ENCODE measurements around the gene VENTX.

VENTX gene

GRCh38 chr10:133237588-133238465 is at the start of gene VENTX:
TSS of gene VENTX (plus strand) at chr10:133237855. CDS start at chr10:133237915, 60 bp downstream.
- DNase-seq (ENCODE audit: low spot score): no peak

- no peak for DNase-seq (ENCODE audit: low spot score)
Measured at GRCh38 chr10:133187906-133188681, 49.6 kb upstream of the VENTX start.

GRCh38 chr10:133189256-133189655 is 48.4 kb upstream of the VENTX start:
- no peak for DNase-seq (ENCODE audit: low spot score)

- DNase-seq (ENCODE audit: low spot score): no peak
Measured at GRCh38 chr10:133189726-133190125, 47.9 kb upstream of the VENTX start.

GRCh38 chr10:133190225-133190624 is 47.4 kb upstream of the VENTX start:
- DNase-seq (ENCODE audit: low spot score): no peak

- DNase-seq (ENCODE audit: low spot score): no peak
Measured at GRCh38 chr10:133191651-133192050, 46.0 kb upstream of the VENTX start.

GRCh38 chr10:133194151-133194550 is 43.5 kb upstream of the VENTX start:
- DNase-seq (ENCODE audit: low spot score): no peak

- DNase-seq (ENCODE audit: low spot score): no peak
Measured at GRCh38 chr10:133195096-133195495, 42.6 kb upstream of the VENTX start.

- no peak for DNase-seq (ENCODE audit: low spot score)
Measured at GRCh38 chr10:133195611-133196010, 42.0 kb upstream of the VENTX start.

GRCh38 chr10:133196221-133196915 is 41.3 kb upstream of the VENTX start:
- DNase-seq (ENCODE audit: low spot score): no peak

- DNase-seq (ENCODE audit: low spot score): no peak
Measured at GRCh38 chr10:133196936-133197758, 40.5 kb upstream of the VENTX start.

- no peak for DNase-seq (ENCODE audit: low spot score)
Measured at GRCh38 chr10:133197786-133198185, 39.9 kb upstream of the VENTX start.

GRCh38 chr10:133198206-133198605 is 39.4 kb upstream of the VENTX start:
- no peak for DNase-seq (ENCODE audit: low spot score)

- no peak for DNase-seq (ENCODE audit: low spot score)
Measured at GRCh38 chr10:133198621-133199487, 38.8 kb upstream of the VENTX start.

GRCh38 chr10:133199488-133199885 is 38.2 kb upstream of the VENTX start:
- no peak for DNase-seq (ENCODE audit: low spot score)

GRCh38 chr10:133199992-133200611 is 37.6 kb upstream of the VENTX start:
- no peak for DNase-seq (ENCODE audit: low spot score)

- no peak for DNase-seq (ENCODE audit: low spot score)
Measured at GRCh38 chr10:133200621-133201031, 37.0 kb upstream of the VENTX start.

GRCh38 chr10:133201151-133201947 is 36.3 kb upstream of the VENTX start:
- no peak for DNase-seq (ENCODE audit: low spot score)

All from CD4-positive, alpha-beta T cell treated with Interleukin-6 at 100 ng/mL for 8 hours (primary cell).